Natural killer cell (primary cell): ENCODE measurements around the gene ZNF678. TPM values are rescaled to one million over a fixed set of nuclear protein-coding genes. Genes with fewer than 3 reads are reported as not detected.

Source experiments
- ATAC-seq, 3 donors: fragments of 150-1000 bp in 2 of 3; fragments of 200-7000 bp in 1 of 3; cut with Tn5 transposase; 1 replicate in 1 of 3; 2 replicates in 2 of 3; pipeline ENCODE4 v1.10.0; 2021; ENCODE audit warnings: mild to moderate bottlenecking in 2 of 3, moderate library complexity in 2 of 3
- DNase-seq, 2 donors: peaks; one replicate each; pipeline versions ENCODE4 v3.0.0 to v3.0.0-alpha.2; 2013 to 2021; ENCODE audit warnings: mixed read lengths in 1 of 2
- H3K27ac ChIP-seq: one replicate; pipeline ENCODE4 v1.5.1; 2013; ENCODE audit warnings: mild to moderate bottlenecking, low read length
- H3K27me3 ChIP-seq: one replicate; pipeline ENCODE4 v1.6.1; 2013; ENCODE audit warnings: low read length; ENCODE audit not compliant: control insufficient read depth, insufficient read depth
- H3K36me3 ChIP-seq: one replicate; pipeline ENCODE4 v1.6.1; 2013; ENCODE audit warnings: low read length; ENCODE audit not compliant: control insufficient read depth, insufficient read depth
- H3K4me1 ChIP-seq: one replicate; pipeline ENCODE4 v1.6.1; 2013; ENCODE audit warnings: low read length; ENCODE audit not compliant: control insufficient read depth, insufficient read depth
- H3K4me3 ChIP-seq: one replicate; pipeline ENCODE4 v1.5.1; 2013; ENCODE audit warnings: low read length
- H3K9me3 ChIP-seq: one replicate; pipeline ENCODE4 v1.6.1; 2013; ENCODE audit warnings: low read length; ENCODE audit not compliant: control insufficient read depth, insufficient read depth
- H3K27ac Mint-ChIP-seq, 2 donors: one replicate each; pipeline ENCODE4 v1.8.0; 2022; ENCODE audit warnings: mild to moderate bottlenecking in 2 of 2, mixed read lengths in 2 of 2, moderate library complexity in 1 of 2
- H3K27me3 Mint-ChIP-seq, 2 donors: one replicate each; pipeline ENCODE4 v1.8.0; 2022; ENCODE audit warnings: low read depth in 2 of 2, mixed read lengths in 2 of 2
- H3K36me3 Mint-ChIP-seq: one replicate; pipeline ENCODE4 v1.8.0; 2022; ENCODE audit warnings: mixed read lengths
- H3K4me1 Mint-ChIP-seq, 2 donors: one replicate each; pipeline ENCODE4 v1.8.0; 2022; ENCODE audit warnings: mixed read lengths in 2 of 2
- H3K4me3 Mint-ChIP-seq: one replicate; pipeline ENCODE4 v1.8.0; 2022; ENCODE audit warnings: mild to moderate bottlenecking, moderate library complexity, mixed read lengths
- H3K9me3 Mint-ChIP-seq, 2 donors: one replicate each; pipeline ENCODE4 v1.8.0; 2022; ENCODE audit warnings: mixed read lengths in 2 of 2
- CTCF ChIP-seq: fragments of 200-600 bp; IDR thresholded peaks from one replicate; pipeline ENCODE4 v1.8.0; 2022; ENCODE audit warnings: antibody characterized with exemption
- WGBS: methylation state at CpG from one replicate; pipeline ENCODE4 v1.1.7; 2013; ENCODE audit warnings: missing lambda C conversion rate; ENCODE audit not compliant: insufficient coverage; 5-methylcytosine and 5-hydroxymethylcytosine counted together
- intact Hi-C: fragments of 100-400 bp; cut with micrococcal nuclease; formaldehyde crosslinking; loops from one replicate; pipeline ENCODE4 v1.14.2; 2022
- total RNA-seq, 4 donors: library from RNA; stranded (reverse); fragments of 120-200 nt in 1 of 4; gene quantifications; one replicate each; pipeline versions ENCODE4 v1.2.3 to v1.2.4, GENCODE V29; 2013 to 2022

ZNF678 gene
- total RNA-seq, 3 donors from 2014 or later (not counting 1 experiment from before 2014, with no cell fraction given): 9.7 to 14.0 (median 10.7) TPM

DNA sequence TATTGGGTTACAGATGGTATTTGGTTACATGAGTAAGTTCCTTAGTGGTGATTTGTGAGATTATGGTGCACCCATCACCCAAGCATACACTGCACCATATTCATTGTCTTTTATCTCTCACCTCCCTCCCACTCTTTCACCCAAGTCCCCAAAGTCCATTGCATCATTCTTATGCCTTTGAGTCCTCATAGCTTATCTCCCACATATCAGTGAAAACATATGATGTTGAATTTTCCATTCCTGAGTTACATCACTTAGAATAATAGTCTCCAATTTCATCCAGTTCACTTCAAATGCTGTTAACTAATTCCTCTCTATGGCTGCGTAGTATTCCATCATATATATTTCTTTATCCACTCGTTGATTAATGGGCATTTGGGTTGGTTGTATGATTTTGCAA is 36.8 kb upstream of the ZNF678 start:
- no peaks in the 10 kb centered on the region for H3K4me1 ChIP-seq
- no peak overlapping the region for H3K27ac ChIP-seq
- DNase-seq (no peak), ATAC-seq (no peak)
- Mint-ChIP-seq H3K4me1 (no peaks in the 10 kb centered on the region), H3K36me3 (peaks cover 56% of the 10 kb centered on the region), H3K4me3 (no peak overlapping the region), H3K27me3 (no peaks in the 10 kb centered on the region), H3K9me3 (peaks cover 26 to 48% of the 10 kb centered on the region in 2 donors), H3K27ac (no peak overlapping the region)
- no peak for TF ChIP-seq CTCF
- 100% methylated on average over 1 of the region's 2 CpGs for WGBS
- no peaks in the 10 kb centered on the region for H3K36me3 ChIP-seq
- H3K4me3 ChIP-seq: no peak overlapping the region
- intact Hi-C loops: no loop called here
- H3K27me3 ChIP-seq: no peaks in the 10 kb centered on the region
- H3K9me3 ChIP-seq: peaks cover 11% of the 10 kb centered on the region

DNA sequence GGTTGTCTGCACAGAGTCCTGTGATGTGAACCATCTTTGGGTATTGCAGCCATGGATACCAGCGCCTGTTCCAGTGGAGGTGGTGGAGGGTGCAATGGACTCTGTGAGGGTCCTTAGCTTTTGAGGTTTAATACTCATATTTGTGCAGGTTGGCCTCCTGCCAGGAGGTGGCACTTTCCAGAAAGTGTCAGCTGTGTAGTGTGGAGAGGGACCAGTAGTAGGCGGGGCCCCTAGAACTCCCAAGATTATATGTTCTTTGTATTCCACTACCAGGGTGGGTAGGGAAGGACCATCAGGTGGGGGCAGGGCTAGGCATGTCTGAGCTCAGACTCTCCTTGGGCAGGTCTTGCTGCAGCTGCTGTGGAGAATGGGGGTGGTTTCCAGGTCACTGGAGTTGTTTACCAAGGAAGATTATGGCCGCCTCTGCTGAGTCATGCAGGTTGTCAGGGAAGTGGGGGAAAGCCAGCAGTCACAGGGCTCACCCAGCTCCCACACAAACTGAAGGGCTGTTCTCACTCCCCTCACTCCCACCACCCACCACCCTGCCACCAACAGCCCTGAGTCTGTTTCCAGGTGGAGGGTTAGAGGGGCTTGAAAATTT is 31.2 kb upstream of the ZNF678 start:
- TF ChIP-seq CTCF: no peak
- 80% methylated on average over 1 of the region's 3 CpGs for WGBS
- Mint-ChIP-seq H3K4me1 (no peaks in the 10 kb centered on the region), H3K4me3 (no peak overlapping the region), H3K27me3 (no peaks in the 10 kb centered on the region), H3K36me3 (peaks cover 65% of the 10 kb centered on the region), H3K27ac (no peak overlapping the region), H3K9me3 (peaks cover 21 to 44% of the 10 kb centered on the region in 2 donors)
- intact Hi-C loops: no loop called here
- ATAC-seq: no peak
- no peak overlapping the region for H3K27ac ChIP-seq
- DNase-seq: no peak
- no peaks in the 10 kb centered on the region for H3K36me3 ChIP-seq
- H3K9me3 ChIP-seq: peaks cover 20% of the 10 kb centered on the region
- no peak overlapping the region for H3K4me3 ChIP-seq
- no peaks in the 10 kb centered on the region for H3K4me1 ChIP-seq
- H3K27me3 ChIP-seq: no peaks in the 10 kb centered on the region

GRCh38 chr1:227540170-227541098 is 22.9 kb upstream of the ZNF678 start:
- H3K9me3 Mint-ChIP-seq: peaks cover 0 to 1% of the 10 kb centered on the region in 2 donors
- ATAC-seq (no peak), DNase-seq (no peak)
- Histone ChIP-seq H3K4me1 (peaks cover 16% of the 10 kb centered on the region), H3K9me3 (no peaks in the 10 kb centered on the region), H3K27ac (no peak overlapping the region), H3K27me3 (no peaks in the 10 kb centered on the region), H3K36me3 (no peaks in the 10 kb centered on the region), H3K4me3 (no peak overlapping the region)
- TF ChIP-seq CTCF: no peak
- H3K36me3 Mint-ChIP-seq: peaks cover 11% of the 10 kb centered on the region
- H3K4me3 Mint-ChIP-seq: peak overlapping the region; percentile 70
- H3K27me3 Mint-ChIP-seq: no peaks in the 10 kb centered on the region
- peaks cover 0 to 14% of the 10 kb centered on the region in 2 donors for H3K4me1 Mint-ChIP-seq
- no peak overlapping the region for H3K27ac Mint-ChIP-seq
- WGBS: 94% methylated on average over 5 of the region's 5 CpGs
- intact Hi-C loops: no loop called here
